SU-DHL-6 (cell line): ENCODE results near the gene SCARB1.

Experiments
- H2AFZ ChIP-seq: fragments of 200-600 bp; sonication (generic); 2 replicates; pipeline ENCODE4 v1.6.1; 2014; ENCODE audit warnings: low read depth, mild to moderate bottlenecking, moderate library complexity, mixed read lengths, antibody characterized with exemption, low read length; ENCODE audit not compliant: severe bottlenecking
- H3F3A ChIP-seq: fragments of 200-600 bp; shearing (Covaris generic); 2 replicates; pipeline ENCODE4 v1.6.0; 2016; ENCODE audit warnings: antibody characterized with exemption, mild to moderate bottlenecking; ENCODE audit not compliant: insufficient read depth
- H3K27ac ChIP-seq: fragments of 200-600 bp; sonication (generic); 2 replicates; pipeline ENCODE4 v1.5.1; 2016; ENCODE audit warnings: low read depth, mild to moderate bottlenecking, low read length, moderate library complexity, mixed read lengths
- H3K27me3 ChIP-seq: fragments of 200-600 bp; sonication (generic), shearing (Covaris generic); 2 replicates; pipeline ENCODE4 v1.6.0; 2014; ENCODE audit warnings: mild to moderate bottlenecking, low read length
- H3K36me3 ChIP-seq: fragments of 200-600 bp; sonication (generic); 2 replicates; pipeline ENCODE4 v1.6.1; 2014; ENCODE audit warnings: mild to moderate bottlenecking, low read length, mixed read lengths
- H3K4me2 ChIP-seq: fragments of 300-600, 200-600 bp; shearing (Covaris generic), sonication (generic); 2 replicates; pipeline ENCODE4 v1.6.0; 2014; ENCODE audit warnings: low read length, low read depth, mild to moderate bottlenecking; ENCODE audit not compliant: poor library complexity, severe bottlenecking
- H3K4me3 ChIP-seq: fragments of 200-600 bp; sonication (generic); 2 replicates; pipeline ENCODE4 v1.5.1; 2014; ENCODE audit warnings: antibody characterized with exemption, low read length, mild to moderate bottlenecking, mixed read lengths; ENCODE audit not compliant: insufficient read depth, poor library complexity, severe bottlenecking
- H3K79me2 ChIP-seq: fragments of 200-600 bp; sonication (generic); 2 replicates; pipeline ENCODE4 v1.6.1; 2014; ENCODE audit warnings: mild to moderate bottlenecking, low read length, moderate library complexity; ENCODE audit not compliant: insufficient read depth
- H3K9ac ChIP-seq: fragments of 200-600 bp; sonication (generic); 2 replicates; pipeline ENCODE4 v1.7.0; 2014; ENCODE audit warnings: mild to moderate bottlenecking, low read length
- H3K9me2 ChIP-seq: fragments of 200-600 bp; sonication (generic); replicated peaks from 2 replicates; pipeline ENCODE4 v1.6.1; 2014; ENCODE audit warnings: low read length; ENCODE audit not compliant: insufficient read depth
- H3K9me3 ChIP-seq: fragments of 200-600 bp; sonication (generic); 2 replicates; pipeline ENCODE4 v1.6.1; 2014; ENCODE audit warnings: low read length, mixed read lengths; ENCODE audit not compliant: insufficient read depth
- H4K20me1 ChIP-seq: fragments of 200-600 bp; sonication (generic); 2 replicates; pipeline ENCODE4 v1.6.1; 2014; ENCODE audit warnings: low read depth, mild to moderate bottlenecking, antibody characterized with exemption, low read length, moderate library complexity, mixed read lengths
- EZH2phosphoT487 ChIP-seq: fragments of 200-600 bp; sonication (generic), shearing (Covaris generic); conservative IDR thresholded peaks from 2 replicates; pipeline ENCODE4 v1.6.1; 2018; ENCODE audit warnings: mild to moderate bottlenecking, antibody characterized with exemption, low read length, moderate library complexity, mixed read lengths
- TF ChIP-seq, protein P1 (sequence below): fragments of 200-600 bp; sonication (generic); IDR thresholded peaks from one replicate; pipeline ENCODE4 v1.5.1; 2017; ENCODE audit warnings: antibody characterized with exemption, mild to moderate bottlenecking, low read length, moderate library complexity; ENCODE audit not compliant: insufficient read depth, poor library complexity, severe bottlenecking

Gene SCARB1

DNA sequence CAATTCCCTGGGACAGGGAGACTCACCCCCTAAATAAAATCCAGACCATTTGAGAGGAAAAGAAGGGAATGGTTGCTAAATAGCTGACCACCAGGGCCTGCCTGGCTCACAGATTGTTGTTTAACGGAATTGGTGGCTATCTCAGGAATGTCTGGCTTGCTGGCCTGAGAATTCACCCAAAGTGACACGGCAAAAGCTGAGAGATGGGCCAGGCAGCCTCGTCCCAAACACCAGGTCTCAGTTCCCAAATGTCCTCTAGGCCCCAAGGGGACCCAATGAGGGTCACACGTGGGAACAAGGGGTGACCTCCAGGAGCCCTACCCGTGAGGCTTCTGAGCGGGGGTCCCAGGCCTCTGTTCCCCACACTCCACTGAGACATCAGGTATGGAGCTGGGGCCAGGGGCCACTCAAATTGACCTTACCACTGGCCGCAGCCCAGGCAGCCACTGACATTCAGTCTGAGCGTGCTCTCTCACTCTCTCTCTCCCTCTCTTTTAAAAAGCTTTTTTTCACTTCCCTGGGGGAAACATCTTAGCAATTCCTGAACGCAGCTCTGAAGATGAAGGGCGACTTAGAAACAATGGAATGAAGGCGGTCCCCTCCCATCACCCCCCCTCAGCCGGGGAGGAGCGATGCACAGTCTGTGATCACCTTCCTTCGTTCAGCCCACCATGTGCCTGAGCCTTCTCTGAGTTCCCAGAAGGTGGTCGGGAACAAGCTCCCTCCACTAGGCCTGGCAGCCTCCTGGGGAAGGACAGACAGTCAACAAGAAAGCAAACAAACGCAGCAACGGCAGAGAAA is 131.2 kb downstream of the SCARB1 start:
- no peak for TF ChIP-seq EZH2phosphoT487
- TF ChIP-seq, protein P1, sequence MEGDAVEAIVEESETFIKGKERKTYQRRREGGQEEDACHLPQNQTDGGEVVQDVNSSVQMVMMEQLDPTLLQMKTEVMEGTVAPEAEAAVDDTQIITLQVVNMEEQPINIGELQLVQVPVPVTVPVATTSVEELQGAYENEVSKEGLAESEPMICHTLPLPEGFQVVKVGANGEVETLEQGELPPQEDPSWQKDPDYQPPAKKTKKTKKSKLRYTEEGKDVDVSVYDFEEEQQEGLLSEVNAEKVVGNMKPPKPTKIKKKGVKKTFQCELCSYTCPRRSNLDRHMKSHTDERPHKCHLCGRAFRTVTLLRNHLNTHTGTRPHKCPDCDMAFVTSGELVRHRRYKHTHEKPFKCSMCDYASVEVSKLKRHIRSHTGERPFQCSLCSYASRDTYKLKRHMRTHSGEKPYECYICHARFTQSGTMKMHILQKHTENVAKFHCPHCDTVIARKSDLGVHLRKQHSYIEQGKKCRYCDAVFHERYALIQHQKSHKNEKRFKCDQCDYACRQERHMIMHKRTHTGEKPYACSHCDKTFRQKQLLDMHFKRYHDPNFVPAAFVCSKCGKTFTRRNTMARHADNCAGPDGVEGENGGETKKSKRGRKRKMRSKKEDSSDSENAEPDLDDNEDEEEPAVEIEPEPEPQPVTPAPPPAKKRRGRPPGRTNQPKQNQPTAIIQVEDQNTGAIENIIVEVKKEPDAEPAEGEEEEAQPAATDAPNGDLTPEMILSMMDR = no peak
- Histone ChIP-seq H3F3A (no peaks in the 10 kb centered on the region), H3K27ac (no peak overlapping the region), H4K20me1 (no peaks in the 10 kb centered on the region), H3K9me2 (no peaks in the 10 kb centered on the region), H3K79me2 (no peaks in the 10 kb centered on the region), H3K9me3 (no peaks in the 10 kb centered on the region), H3K4me2 (no peak overlapping the region), H3K4me3 (no peak overlapping the region), H3K27me3 (no peaks in the 10 kb centered on the region), H3K36me3 (no peaks in the 10 kb centered on the region), H2AFZ (no peak overlapping the region), H3K9ac (no peak overlapping the region)

DNA sequence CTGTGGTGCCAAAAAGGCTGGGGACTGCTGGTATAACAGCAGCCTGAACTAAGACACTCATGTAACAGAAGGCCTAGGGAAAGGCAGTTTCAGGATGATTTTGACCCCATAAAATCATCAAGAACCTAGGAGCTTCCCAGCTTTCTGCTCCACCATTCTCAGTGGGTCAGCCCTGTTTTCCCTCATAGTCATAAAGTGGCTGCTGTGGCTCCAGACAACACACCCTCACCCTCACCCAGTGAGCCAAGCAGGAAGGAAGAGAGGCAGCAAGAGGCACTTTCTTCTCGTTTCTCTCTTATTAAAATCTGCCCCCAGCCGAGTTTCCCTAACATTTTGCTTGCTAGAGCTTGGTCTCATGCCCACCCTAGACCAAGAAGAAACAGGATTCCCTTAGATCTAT is 131.8 kb downstream of the SCARB1 start:
- no peaks in the 10 kb centered on the region for H3K36me3 ChIP-seq
- TF ChIP-seq, protein P1 = no peak
- TF ChIP-seq EZH2phosphoT487 = no peak
- H4K20me1 ChIP-seq = no peaks in the 10 kb centered on the region
- H3K4me3 ChIP-seq = no peak overlapping the region
- H3K79me2 ChIP-seq = no peaks in the 10 kb centered on the region
- H3K9me3 ChIP-seq = no peaks in the 10 kb centered on the region
- no peak overlapping the region for H2AFZ ChIP-seq
- no peaks in the 10 kb centered on the region for H3F3A ChIP-seq
- H3K27me3 ChIP-seq = no peaks in the 10 kb centered on the region
- H3K9me2 ChIP-seq = no peaks in the 10 kb centered on the region
- H3K9ac ChIP-seq = no peak overlapping the region
- no peak overlapping the region for H3K27ac ChIP-seq
- H3K4me2 ChIP-seq = no peak overlapping the region

DNA sequence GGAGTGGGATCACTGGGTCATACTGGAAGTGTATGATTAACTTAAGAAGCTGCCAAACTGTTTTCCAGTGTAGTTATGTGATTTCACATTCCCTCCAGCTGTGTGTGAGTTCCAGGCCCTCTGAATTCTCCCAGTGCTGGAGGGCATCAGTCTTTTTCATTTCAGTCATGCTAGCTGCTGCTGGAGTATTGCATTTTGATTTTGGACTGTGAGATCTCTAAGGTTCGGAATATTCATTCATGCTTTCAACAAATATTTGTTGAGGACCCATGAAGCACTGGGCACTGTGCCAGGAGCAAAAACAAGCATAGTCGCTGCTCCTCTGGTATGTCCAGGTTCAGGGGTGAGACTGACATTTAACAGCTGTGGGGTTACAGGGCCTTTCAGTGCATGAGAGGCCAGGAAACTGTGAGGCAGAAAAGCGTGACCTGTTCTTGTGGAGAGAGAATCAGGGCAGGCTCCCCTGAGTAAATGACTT is 133.2 kb downstream of the SCARB1 start:
- Histone ChIP-seq H3K79me2 (no peaks in the 10 kb centered on the region), H3K36me3 (no peaks in the 10 kb centered on the region), H4K20me1 (no peaks in the 10 kb centered on the region), H2AFZ (no peak overlapping the region), H3K4me2 (no peak overlapping the region), H3F3A (no peaks in the 10 kb centered on the region), H3K9ac (no peak overlapping the region), H3K9me2 (no peaks in the 10 kb centered on the region), H3K27me3 (no peaks in the 10 kb centered on the region), H3K4me3 (no peak overlapping the region), H3K27ac (no peak overlapping the region), H3K9me3 (no peaks in the 10 kb centered on the region)
- no peak for TF ChIP-seq EZH2phosphoT487
- TF ChIP-seq, protein P1 = no peak
